ENCODE results near the gene CAPZA2.

- TF ChIP-seq CTCF (IDR thresholded peaks at IDR 0.05) (no peak), POLR2A (IDR thresholded peaks at IDR 0.05) (no peak), POLR2AphosphoS5 (IDR thresholded peaks at IDR 0.05) (no peak)
Measured at GRCh38 chr7:116871061-116871700, 8.8 kb downstream of the CAPZA2 start.

Data from suprapubic skin (tissue), 4 donors.